ENCODE measurements around the gene TSR3. TPM values are rescaled to one million over a fixed set of nuclear protein-coding genes. Genes with fewer than 3 reads are reported as not detected.

The TSR3 gene
- total RNA-seq, 1 experiment from 2014 or later, result 58.8 TPM

- H3K14ac ChIP-seq (ENCODE audit: insufficient read depth, low read length), result no peak overlapping the region; the same call in 1 of the 2 replicates
- H3K27ac ChIP-seq (ENCODE audit: insufficient read length, low read depth, low read length), result no peak overlapping the region
- H3K4ac ChIP-seq (ENCODE audit: low read depth, low read length), result no peak overlapping the region
- H3K9me3 ChIP-seq (ENCODE audit: control insufficient read depth, low read depth, low read length), result no peaks in the 10 kb centered on the region
- no peak overlapping the region for H3T11ph ChIP-seq (ENCODE audit: low read length)
- no peak overlapping the region for H2BK120ac ChIP-seq (ENCODE audit: low read depth, low read length, poor library complexity, severe bottlenecking)
- no peak overlapping the region for H2BK20ac ChIP-seq (ENCODE audit: low read depth, low read length, poor library complexity, severe bottlenecking)
- DNase-seq, result no peak
- no peaks in the 10 kb centered on the region for H3K27me3 ChIP-seq (ENCODE audit: insufficient read depth, low read length)
- Mint-ChIP-seq H3K27ac (no peak overlapping the region), H3K4me3 (no peak overlapping the region), H3K36me3 (ENCODE audit: insufficient read depth in 1 of 3, low read depth in 3 of 3) (peaks cover 55 to 76% (median 71%) of the 10 kb centered on the region in 3 experiments), H3K9me3 (peaks cover 4 to 6% of the 10 kb centered on the region in 2 experiments), H3K27me3 (ENCODE audit: low read depth) (no peaks in the 10 kb centered on the region), H3K4me1 (peaks cover 13 to 20% of the 10 kb centered on the region in 2 experiments)
- no peak overlapping the region for H2AK5ac ChIP-seq (ENCODE audit: insufficient read length, low read length)
- H2AFZ ChIP-seq (ENCODE audit: low read length), result no peak overlapping the region
- H3K4me2 ChIP-seq (ENCODE audit: insufficient read depth, insufficient read length, low read length), result no peak overlapping the region
- H2BK15ac ChIP-seq (ENCODE audit: low read depth, low read length), result no peak overlapping the region
- no peak overlapping the region for H4K5ac ChIP-seq (ENCODE audit: insufficient read length, low read depth, low read length)
- no peak overlapping the region for H4K8ac ChIP-seq (replicated peaks; ENCODE audit: insufficient read length, low read depth, low read length)
- no peak overlapping the region for H2BK5ac ChIP-seq (ENCODE audit: insufficient read length, low read length)
- H4K20me1 ChIP-seq (ENCODE audit: control insufficient read depth, insufficient read depth, insufficient read length), result peaks cover 5% of the 10 kb centered on the region
- H3K79me2 ChIP-seq (ENCODE audit: insufficient read depth, low read length), result peaks cover 48% of the 10 kb centered on the region
- WGBS (ENCODE audit: extremely low coverage, insufficient read length, low lambda C conversion rate), result no CpG with 5 or more reads among the region's 28 CpGs
- no peak overlapping the region for H3K9ac ChIP-seq (ENCODE audit: extremely low read depth, insufficient read length, low read length)
- TF ChIP-seq CTCF (conservative IDR thresholded peaks at IDR 0.05), result no peak
- no peak overlapping the region for H3K23ac ChIP-seq (ENCODE audit: insufficient read length, low read depth, low read length)
- no peaks in the 10 kb centered on the region; the same call in 1 of the 2 replicates for H3K4me1 ChIP-seq (ENCODE audit: insufficient read depth, low read length)
- no peak overlapping the region for H3K56ac ChIP-seq (ENCODE audit: insufficient read length, low read depth, low read length)
- peaks cover 10% of the 10 kb centered on the region for H3K23me2 ChIP-seq (ENCODE audit: insufficient read length, low read depth, low read length, poor library complexity, severe bottlenecking)
- H3K79me1 ChIP-seq (ENCODE audit: insufficient read depth, low read depth, low read length, poor library complexity, severe bottlenecking), result peaks cover 9% of the 10 kb centered on the region
- H2BK12ac ChIP-seq (ENCODE audit: insufficient read length, low read depth, low read length), result no peak overlapping the region
- H4K91ac ChIP-seq (ENCODE audit: insufficient read length, low read depth, low read length), result no peak overlapping the region
- H3K18ac ChIP-seq (ENCODE audit: insufficient read length, low read depth, low read length), result no peak overlapping the region
Measured at GRCh38 chr16:1314399-1315068, 37.1 kb downstream of the TSR3 start.
